ENCODE measurements around the gene HSD17B10.
"Not testable (repeated sequence)": the region's sequence is repeated elsewhere in the genome, so short reads cannot be mapped to it uniquely, and the experiment has no call there.

The HSD17B10 gene

DNA sequence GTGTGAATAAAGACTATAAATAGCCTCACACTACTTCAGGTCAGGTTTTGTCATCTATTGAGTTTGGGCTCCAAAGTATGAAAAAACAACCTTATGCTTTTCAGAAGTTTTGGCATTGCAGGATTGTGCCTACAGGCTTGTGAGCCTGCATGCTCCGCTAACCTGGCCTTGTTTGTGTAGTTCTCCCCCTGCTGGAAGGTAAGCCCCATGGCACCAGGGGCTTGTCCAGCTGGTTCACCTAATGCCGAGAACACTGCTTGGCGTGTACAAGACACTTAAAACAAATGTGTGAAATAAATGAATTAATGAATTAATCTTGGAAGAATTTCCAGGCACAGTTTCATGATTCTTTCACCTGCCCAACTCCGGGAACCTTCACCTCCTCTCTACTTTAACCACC is 1.8 kb upstream of the HSD17B10 start:
- DNase-seq, result peak; percentile 59

DNA sequence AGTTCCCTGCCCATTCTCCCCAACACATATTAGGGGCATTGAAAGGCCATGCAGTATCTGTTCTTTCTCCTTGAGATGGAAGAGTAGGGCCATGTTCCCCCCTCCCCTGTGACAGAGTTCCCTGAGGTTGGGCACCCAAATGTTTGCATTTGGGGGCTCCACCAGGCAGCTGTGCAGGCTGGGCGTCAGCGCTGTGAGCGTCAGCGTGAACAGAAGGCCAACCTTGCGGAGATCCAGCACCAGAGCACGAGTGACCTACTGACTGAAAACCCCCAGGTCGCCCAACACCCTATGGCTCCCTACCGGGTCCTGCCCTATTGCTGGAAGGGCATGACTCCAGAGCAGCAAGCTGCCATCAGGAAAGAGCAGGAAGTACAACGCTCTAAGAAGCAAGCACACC is 3.9 kb downstream of the HSD17B10 start:
- no peak for DNase-seq

DNA sequence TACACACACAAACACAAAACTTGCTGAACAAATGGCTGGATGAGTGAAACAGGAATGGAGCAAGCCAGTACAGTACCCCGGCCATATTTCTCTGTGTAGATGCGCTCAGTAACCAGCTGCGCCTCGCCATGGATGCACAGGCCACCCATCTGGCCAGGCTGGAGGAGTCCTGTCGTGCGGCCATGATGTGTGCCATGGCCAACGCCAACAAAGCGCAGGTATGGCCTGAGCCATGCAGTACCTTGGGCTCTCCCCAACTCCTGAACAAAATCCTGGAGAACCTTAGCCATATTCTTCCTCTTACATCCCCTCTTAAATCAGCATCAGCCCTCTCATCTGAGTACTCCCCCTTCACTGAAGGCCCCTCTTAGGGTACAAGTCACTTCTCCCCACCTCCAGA is 4.4 kb downstream of the HSD17B10 start:
- DNase-seq, result no peak

DNA sequence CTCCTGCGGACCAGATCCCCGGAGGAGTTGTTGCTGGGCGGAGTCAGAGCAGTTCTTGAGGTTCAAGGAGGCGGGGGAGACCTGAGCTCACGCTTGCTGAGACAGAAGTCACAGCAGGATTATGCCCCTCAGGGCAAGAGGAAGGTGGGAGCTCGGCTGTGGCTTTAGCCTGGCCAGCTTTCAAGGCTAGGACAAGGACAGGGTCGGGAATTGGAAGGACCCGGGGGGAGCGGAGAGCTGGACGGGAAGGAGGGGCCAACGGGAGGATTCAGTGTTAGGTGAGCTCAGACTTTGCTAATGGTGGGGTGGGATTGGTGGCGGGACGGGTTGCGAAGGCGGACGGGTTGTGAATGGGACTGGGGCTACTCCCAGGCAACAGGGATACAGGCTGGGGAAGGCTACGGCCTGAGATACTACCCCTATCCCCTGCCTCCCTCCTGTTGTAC is 11.3 kb downstream of the HSD17B10 start, which contains the start of gene RIBC1:
TSS of gene RIBC1 (plus strand) at position 13 of the 446 bp plus-strand sequence. CDS start 3,404 bp downstream, outside the sequence.
- no peak for DNase-seq

DNA sequence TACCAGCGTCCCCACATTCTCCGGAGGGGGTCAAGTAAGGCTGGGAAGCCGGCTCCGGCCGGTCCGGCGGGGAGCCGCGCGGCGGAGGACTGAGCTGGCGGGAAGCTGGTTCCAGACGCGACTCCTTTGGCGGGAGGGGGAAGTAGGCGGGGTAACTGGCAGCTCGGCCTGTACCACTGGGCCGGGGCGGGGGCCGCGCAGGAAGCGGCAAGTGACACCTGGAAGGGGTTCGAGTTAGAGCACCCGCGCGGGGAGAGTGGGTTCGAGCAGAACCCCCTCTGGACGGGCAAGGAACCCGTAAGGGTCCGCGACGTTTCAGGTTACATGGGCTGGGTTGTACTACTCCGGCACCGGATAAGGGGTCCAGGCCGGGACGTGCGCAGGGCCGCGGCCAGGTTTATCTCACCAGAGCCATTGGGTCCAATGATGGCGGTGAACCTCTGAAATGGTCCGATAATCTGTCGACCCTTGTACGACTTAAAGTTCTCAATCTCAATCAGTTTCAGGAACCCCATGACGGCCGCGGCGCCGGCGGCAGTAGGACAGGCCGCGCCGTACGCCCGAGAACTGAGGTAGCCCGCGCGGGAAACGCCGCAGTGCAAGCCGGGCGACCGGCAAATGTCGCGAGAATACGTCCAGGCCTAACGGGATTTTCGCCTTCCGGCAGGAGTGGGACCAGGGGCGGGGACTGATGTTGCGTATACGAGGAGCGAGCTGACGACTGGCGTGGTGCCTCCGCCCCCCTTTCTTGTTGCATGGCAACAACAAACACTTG is 11.9 kb downstream of the HSD17B10 start, which contains the start of gene SMC1A:
TSS of gene SMC1A (minus strand) at position 569 of the 775 bp plus-strand sequence. CDS start at position 515, 54 bp downstream.
- DNase-seq, result peak; percentile 88

DNA sequence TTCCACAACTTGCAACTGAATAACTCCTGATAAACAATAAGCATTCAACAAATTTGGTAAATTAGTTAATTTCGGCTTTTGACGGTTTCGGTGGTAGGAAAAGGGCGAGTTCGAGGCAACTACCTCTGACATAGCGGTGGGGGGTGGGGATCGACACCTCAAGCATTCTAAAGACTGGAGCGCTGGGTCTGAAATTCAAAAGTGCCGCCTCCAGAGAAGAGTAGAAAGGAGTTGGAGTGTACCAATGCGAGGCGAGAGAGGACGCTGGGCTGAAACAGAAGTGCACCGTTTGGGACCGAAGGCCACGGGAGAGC is 12.4 kb downstream of the HSD17B10 start:
- DNase-seq, result no peak

DNA sequence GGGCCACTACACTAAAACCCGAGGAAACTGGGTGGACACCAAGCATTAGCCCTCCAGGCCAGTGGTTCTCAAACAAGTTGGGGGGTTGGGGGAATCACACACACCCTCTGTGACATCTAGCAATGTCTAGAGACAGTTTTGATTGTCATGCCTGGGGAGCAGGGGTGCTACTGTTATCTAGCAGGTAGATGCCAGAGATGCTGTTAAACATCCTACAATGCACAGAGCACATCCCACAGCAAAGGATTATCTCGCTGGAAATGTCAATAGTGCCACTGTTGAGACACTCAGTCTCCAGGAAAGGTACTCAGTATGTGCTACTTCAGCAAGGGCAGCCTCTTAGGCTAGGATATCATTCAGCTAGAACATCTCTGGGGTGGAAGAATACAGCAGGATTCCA is 13.0 kb downstream of the HSD17B10 start:
- no peak for DNase-seq

DNA sequence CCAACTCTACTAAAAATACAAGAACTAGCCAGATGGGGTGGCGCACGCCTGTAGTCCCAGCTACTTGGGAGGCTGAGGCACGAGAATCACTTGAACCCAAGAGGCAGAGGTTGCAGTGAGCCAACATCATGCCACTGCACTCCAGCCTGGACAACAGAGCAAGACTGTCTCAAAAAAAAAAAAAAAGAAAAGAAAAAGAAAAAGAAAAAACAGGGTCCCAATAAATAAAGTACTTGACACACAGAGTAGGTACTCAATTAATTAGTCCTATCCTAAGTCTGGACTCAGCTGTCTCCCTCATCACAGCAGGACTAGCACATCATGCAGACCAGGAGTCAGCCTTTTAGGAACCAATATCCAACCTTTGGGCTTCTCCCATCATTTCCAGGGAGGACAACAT is 13.8 kb downstream of the HSD17B10 start:
- DNase-seq, result not testable (repeated sequence)

DNA sequence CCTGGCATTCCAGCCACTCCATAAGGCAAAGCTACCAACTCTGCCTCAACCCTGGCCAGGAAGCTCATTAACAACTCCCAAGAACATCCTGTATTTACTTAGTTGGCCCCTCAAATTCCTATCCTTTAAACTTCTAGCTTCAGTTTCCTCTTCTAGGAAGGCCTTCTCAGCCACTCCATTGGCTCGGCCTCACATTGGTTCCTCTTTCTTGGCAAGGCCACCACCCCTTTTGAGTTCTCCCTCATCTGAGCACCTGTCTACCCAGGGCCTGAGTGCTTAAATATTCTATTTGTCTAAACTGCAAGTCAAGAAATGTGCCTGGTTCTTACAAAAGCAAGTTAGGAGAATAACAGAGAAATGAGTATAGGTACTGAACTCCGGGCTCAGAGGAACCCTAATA is 21.7 kb downstream of the HSD17B10 start:
- DNase-seq, result no peak

DNA sequence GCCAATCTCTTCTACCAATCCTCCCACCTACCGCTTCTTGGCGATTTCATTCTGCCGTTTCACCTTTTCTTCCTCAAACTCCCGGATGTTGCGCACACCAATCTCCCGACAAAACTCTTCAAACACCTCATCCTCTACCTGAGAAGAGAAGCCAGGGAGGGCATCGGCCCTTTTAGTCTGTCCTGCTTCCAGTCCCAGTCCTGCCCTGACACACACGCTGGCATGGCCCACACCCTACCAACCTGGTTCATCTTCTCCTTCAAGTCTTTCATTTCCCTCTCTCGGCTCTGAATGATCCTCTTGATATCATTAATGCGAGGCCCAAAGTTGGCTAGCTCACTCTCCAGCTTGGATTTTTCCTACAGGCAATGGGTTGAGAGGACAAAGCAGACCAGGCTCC is 30.6 kb downstream of the HSD17B10 start:
- no peak for DNase-seq

DNA sequence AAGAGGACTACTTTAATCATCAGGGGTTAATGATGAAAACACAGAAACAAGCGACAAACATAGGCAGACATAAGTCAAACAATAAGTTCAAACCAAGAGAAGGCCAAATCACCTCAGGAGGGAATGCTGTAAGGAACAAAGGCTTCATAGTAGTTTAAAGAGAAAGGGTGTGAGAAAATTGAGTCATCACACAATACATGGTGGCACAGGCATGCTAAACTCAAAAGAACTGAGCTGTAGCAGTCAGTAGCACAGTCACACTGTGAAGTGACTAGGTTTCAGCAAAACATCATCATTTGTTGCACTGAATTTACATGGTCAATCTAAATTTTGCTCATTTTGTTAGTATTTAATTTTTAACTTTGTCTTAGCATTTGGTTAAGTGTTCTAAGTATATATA is 36.0 kb downstream of the HSD17B10 start:
- DNase-seq, result no peak

DNA sequence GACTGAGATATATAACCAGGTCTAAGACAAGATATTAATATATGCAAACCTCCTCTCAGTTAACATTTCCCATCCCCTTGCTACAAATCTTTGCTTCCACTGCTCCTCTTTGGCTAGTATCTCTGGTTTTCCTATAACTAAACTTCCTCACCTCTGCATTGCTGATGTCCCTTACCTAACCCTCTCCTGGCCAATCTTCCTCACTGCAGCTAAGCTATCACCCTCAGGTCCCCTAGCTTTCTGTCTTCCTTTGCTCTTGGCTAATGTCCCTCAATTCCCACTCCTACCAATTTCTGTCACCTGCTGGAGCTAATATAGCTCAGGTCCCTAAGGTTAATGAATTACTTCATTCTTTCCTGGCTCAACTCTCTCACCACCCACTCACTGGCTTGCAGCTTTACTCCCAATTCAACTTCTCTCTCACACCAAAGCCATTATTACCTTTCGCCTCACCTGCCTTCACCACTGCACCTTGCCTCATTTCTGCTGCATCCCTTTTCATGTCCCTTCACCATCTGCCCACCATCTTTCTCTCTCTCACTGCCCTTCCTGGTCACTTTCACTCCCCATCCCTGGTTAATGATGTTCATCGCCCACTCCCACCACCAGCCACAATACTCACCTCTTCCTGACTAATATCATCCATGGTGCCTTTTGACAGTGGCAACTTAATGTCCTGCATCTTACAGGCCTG is 38.4 kb downstream of the HSD17B10 start:
- no peak for DNase-seq

DNA sequence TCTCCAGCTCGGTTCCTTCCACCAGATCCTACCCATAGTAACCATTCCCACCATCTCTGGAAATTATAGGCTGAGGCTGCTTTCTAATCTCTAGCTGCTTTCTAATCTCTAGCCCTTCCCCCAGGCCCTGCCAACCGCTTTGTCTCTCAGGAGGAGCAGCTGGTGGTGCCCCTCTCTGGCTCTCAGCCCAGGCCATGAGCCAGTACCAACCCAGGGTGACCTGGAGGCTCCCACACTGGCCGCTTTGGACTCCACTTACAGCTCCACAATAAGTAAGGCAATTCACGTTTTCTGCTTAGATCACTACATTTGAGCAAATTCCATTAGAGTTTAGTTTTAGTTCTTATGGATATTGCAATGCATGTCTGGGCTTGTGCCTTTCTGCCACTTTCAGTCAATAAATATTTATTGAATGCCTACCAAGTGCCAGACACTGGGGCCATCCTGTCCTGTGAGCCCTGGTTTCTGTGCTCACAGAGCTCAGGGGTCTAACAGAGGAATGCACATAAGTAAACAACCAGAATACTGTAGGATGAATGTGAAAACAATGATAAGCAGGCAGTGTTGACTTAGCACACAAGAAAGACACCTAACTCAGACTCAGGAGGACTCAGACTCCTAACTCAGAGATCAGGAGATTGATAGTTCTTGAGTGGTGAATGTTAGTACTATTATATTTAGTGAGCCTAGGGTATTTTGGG is 50.6 kb downstream of the HSD17B10 start:
- no peak for DNase-seq
